Stimulated activated CD8-positive, alpha-beta memory T cell treated with anti-CD3 and anti-CD28 coated beads, Interleukin-7, amount 100 ng/mL, for 1 hour (primary cell): ENCODE results near the gene TEX13B.
"Not testable (repeated sequence)": the region's sequence is repeated elsewhere in the genome, so short reads cannot be mapped to it uniquely, and the experiment has no call there.

ENCODE experiments used
- DNase-seq, 2 donors: peaks; one replicate each; pipeline ENCODE4 v3.0.0-alpha.2; 2020; ENCODE audit warnings: low read depth in 2 of 2

TEX13B gene, protein sequence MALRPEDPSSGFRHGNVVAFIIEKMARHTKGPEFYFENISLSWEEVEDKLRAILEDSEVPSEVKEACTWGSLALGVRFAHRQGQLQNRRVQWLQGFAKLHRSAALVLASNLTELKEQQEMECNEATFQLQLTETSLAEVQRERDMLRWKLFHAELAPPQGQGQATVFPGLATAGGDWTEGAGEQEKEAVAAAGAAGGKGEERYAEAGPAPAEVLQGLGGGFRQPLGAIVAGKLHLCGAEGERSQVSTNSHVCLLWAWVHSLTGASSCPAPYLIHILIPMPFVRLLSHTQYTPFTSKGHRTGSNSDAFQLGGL

DNA sequence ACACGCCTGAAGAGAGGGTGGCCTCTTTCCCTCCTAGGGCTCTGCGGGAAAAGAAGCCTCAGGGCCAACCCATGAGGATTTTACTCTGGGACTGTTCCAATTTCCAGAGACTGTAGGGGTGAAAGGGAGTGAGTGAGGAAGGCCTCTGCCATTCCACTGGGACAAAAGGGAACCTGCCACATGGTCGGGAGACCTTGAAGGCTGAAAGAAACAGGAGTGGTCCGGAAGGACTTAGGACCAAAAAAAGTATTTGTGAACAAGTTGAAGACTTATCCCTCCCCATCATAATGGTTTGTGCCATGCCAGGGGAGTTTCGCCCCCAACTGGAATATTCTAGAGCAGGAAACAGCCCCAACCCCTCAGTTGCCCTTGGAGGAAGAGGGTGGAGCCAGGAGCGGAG lies at the start of gene TEX13B:
TEX13B (minus strand) TSS at position 15 of the 400 bp plus-strand sequence. CDS start 243 bp downstream, outside the sequence.
- DNase-seq: no peak

DNA sequence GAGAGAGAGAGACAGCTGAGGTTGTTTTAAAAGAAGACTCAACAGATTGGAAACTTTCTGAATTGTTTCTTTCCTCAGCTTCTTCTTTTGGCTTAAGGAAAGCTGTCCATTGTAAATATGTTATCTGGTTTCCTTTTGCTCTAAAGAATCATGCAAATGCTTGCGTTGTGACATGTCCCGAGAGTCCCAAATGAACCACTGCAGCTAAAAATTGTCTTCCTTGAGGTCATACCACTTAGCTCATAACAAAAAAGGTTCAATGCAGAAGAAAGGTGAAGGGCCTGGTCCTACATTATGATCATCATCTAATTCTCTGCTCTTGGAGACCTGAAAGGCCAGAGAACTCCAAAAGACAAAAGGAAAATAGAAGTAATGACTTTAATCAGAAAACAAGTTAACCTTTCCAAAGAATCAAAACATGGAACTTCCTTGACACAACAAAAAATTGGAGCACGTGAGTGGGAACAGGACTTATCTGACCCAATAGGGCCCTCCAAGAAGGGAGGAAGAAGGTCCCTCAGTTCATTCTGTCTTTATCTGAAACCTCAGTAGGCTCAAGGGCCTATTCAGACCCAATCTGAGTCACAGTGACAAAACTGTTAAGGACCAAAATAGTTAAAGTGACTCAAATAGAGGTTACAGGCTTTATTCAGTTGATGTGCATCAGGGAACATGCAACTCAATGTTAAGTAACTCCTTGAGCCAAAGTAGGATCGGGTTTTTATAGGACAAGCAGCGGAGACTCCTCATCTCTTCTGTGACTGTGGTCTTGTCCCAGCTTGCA lies 48.0 kb upstream of the TEX13B start:
- DNase-seq: no peak

- DNase-seq: no peak
These were observed 46.7 kb upstream of the TEX13B start for GRCh38 chrX:108028854-108029253.

DNA sequence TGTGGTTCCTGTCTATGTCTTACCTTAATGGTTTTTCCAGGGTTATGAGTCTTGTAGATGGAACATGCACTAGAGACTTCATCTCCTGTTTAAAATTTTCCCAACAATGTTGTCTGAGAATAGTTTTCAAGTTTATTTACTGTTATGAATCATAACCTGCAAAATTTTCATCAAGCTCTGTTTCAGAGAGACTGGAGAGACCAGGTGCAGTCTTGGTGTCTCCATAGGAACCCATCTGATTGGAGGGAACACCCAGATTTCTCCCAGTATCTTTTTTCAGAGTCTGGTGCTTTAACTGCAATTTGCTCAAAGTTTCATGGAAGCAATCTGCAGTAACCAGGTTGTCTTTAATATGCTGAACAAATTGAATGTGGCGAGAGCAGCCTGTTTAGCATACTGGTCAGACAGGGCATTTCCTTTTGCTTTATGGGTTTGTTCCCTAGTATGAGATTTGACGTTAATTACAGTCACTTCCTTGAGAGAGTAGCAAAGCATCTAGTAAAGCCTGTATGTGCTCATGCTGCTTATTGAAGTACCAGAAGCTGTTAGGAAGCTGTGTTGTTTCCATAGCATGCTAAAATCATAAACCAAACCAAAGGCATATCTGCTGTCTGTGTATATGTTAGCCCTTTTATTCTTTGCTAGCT lies 43.9 kb upstream of the TEX13B start:
- no peak for DNase-seq

- no peak for DNase-seq
These were observed 43.2 kb upstream of the TEX13B start for GRCh38 chrX:108025376-108025775.

DNA sequence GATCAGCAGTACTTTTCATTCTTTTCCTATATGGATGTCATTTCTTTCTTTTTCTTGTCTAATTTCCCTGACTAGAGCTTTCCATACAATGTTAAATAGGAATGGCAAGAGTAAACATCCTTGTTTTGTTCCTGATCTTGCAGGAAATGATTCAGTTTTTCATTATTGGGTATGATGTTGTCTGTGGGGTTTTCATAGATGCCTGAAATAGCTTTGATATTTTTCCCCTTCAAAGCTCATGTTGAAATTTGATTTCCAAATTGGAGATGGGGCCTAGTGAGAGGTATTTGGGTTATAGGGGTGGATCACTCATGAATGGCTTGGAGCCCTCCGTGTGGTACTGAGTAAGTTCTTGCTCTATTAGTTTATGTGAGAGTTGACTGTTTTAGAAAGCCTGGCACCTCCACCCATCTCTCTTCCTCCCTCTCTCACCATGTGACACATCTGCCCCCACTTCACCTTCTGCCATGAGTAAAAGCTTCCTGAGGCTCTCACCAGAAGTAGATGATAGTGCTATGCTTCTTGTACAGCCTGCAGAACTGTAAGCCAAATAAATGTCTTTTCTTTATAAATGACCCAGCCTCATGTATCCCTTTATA lies 40.4 kb upstream of the TEX13B start:
- no peak for DNase-seq

- no peak for DNase-seq
These were observed 38.5 kb upstream of the TEX13B start for GRCh38 chrX:108020631-108021030.

DNA sequence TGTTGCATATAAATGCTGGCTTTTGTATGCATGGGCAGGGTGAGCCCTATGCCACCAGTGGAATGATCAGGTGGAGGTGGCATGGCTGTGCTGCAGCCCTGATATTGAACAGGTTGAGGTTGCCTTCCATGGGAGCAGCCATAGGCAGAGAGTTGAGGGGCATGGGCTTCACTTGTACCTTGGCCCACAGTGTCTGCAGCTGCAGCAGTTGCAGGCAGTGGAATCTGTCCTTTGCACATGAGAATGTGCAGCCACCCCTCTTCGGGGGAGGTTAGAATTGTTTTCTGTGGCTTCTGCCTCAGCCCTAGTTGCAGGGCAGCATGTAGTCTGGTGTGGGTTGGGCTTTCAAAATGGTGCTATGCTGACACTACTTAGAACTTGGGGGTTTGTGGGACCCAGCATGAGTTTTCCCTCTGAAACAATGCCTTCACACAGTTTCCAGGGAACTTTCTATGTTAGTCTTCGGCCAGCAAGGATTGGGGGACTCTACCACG lies 37.3 kb upstream of the TEX13B start:
- no peak for DNase-seq

GRCh38 chrX:108018656-108019381 lies 36.6 kb upstream of the TEX13B start:
- DNase-seq: no peak

- no peak for DNase-seq
These were observed 19.1 kb upstream of the TEX13B start for GRCh38 chrX:108001218-108001814.

DNA sequence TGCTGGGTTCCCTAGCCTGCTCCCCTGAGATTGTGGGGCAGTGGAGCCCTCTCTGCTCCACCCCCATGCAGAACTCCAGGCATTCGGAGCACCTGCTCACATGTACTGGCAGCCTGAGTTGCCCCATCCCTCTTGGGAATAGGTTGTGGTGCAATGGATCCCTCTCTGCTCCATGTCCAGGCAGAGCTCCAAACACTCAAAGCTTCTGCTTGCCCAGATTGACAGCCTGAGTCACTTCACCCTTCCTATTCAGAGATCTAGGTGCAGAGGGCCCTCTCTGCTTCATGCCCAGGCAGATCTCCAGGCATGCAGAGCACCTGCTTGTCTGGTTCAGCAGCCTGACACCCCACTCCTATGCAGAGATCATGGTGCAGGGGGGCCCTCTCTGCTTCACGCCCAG lies 18.6 kb upstream of the TEX13B start:
- no peak for DNase-seq

- DNase-seq: no peak
These were observed 14.0 kb upstream of the TEX13B start for GRCh38 chrX:107996124-107996523.

DNA sequence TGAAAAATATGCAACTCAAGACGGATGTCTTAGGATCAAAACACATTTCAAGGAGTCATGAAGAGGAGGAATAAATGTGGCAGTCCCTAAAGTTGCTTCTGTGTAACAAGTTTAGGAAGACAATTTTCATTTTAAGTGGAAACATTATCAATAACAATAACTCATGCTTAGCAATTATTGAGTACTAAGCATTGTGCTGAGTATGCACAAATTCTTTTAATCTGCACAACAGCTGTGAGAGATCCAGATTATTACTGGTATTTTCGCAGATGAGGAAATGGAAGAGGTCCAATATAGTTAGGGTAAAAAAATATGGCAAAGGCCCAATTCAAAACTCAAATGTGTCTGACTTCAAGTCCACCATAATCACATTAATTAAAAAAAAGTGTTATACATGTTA lies 2.9 kb upstream of the TEX13B start:
- DNase-seq: no peak

GRCh38 chrX:107979534-107979933 lies 2.6 kb downstream of the TEX13B start:
- no peak for DNase-seq

DNA sequence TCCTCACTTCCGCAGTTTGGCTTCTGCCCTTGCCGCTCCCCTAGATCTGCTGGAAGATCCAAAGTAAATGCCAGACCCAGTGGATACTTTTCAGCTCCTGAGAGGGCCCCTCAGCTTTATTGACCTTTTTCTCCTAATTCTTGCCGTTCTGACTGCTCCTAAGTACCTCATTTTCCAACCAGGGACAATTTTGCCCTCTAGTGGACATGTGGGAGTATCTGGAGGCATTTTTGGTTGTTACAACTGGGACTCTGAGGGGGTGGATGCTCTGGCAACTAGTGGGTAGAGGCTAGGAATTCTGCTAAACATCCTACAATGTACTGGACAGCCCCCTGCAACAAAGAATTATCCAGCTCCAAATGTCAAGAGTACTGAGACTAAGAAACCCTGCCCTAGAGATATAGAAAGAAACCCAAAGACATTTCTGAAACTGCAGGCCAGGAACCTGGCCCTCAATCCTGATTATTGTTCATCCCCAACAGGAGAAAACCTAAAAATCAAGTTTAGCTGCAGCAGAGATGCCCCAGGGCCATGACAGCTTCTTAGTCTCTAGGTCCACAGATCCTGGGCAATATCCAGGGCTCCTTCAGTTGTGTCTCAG lies 3.4 kb downstream of the TEX13B start:
- no peak for DNase-seq

- no peak for DNase-seq
These were observed 4.1 kb downstream of the TEX13B start for GRCh38 chrX:107978071-107978470.

- no peak for DNase-seq
These were observed 10.5 kb downstream of the TEX13B start for GRCh38 chrX:107971636-107972035.

- no peak for DNase-seq
These were observed 12.1 kb downstream of the TEX13B start for GRCh38 chrX:107970073-107970472.

- no peak for DNase-seq
These were observed 13.5 kb downstream of the TEX13B start for GRCh38 chrX:107968623-107969022.

DNA sequence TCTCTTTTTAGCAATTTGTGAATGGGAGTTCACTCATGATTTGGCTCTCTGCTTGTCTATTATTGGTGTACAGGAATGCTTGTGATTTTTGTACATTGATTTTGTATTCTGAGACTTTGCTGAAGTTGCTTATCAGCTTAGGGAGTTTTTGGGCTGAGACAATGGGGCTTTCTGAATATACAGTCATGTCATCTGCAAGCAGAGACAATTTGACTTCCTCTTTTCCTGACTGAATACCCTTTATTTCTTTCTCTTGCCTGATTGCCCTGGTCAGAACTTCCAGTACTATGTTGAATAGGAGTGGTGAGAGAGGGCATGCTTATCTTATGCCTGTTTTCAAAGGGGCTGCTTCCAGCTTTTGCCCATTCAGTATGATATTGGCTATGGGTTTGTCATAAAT lies 26.8 kb downstream of the TEX13B start:
- DNase-seq: not testable (repeated sequence)

- no peak for DNase-seq
These were observed 42.1 kb downstream of the TEX13B start for GRCh38 chrX:107940095-107940494.
